ENCODE results near the gene KCNIP4.

Gene KCNIP4

GRCh38 chr4:21628116-21628670, 320.4 kb downstream of the KCNIP4 start:
- H3K4me3 ChIP-seq (ENCODE audit: low read depth, low read length): no peak overlapping the region
- TF ChIP-seq CTCF (IDR thresholded peaks at IDR 0.05; ENCODE audit: low read depth, low read length): no peak

DNA sequence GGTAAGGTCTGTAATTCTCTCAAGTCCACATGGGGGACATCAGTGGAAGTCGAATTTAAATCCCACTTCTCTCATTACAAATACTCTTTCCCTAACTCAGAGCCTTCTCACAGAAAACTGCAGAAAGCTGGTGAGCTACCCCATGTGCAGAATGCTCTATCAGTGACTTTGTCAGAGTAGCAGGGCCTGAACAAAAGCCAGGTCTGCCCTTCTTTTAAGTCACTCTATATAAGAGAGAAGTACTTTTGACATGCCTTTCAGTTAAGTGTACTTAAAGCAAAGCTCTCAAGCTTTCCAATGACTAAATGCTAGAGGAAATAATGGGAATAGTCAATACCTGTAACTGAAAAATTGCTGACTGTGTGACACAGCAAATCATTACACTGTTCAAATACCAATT, 323.1 kb downstream of the KCNIP4 start:
- TF ChIP-seq CTCF (IDR thresholded peaks at IDR 0.05; ENCODE audit: low read depth, low read length): no peak
- H3K4me3 ChIP-seq (ENCODE audit: low read depth, low read length): no peak overlapping the region

DNA sequence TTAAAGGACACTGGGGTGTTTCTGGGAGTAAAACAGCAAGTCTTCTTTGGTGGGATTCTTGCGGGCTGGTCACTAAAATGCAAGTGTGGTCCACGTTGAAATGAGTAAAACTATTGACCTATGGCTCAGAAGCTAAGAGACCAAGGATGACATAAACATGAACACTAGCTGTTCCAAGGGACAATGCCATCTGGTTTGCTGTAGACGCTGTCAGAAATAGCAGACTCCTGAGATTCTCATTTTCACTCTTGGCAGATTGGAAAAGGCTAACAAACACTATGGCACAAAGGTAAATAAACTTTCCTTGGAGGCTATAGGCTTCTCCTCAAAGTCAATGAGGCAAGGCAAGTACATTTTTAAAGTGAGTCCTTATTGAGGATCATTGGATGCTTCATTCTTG, 343.6 kb downstream of the KCNIP4 start:
- TF ChIP-seq CTCF (IDR thresholded peaks at IDR 0.05; ENCODE audit: low read depth, low read length): no peak

DNA sequence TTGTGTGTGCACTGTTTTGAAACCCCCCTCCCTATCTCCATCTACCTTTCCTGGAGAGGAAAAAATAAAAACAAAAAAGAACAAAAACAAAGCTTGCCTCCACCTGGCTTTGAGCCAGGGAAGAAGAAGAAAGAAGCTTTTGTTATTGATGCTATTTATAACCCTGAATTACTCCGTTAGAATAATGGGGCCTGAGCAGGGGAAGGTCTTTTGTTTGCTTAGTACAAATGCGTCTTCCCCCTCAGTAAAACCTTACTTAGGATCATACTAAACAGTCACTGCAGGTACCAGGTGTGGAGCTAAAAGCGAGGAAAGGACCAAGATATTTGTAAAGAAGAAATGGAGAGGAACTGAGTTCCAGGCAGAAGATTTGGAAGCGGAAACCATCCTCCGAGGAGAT, 352.1 kb downstream of the KCNIP4 start:
- no peak overlapping the region for H3K4me3 ChIP-seq (ENCODE audit: low read depth, low read length)
- TF ChIP-seq CTCF (IDR thresholded peaks at IDR 0.05; ENCODE audit: low read depth, low read length): no peak

More for the DNA sequence above, 343.6 kb downstream of the KCNIP4 start:
- H3K4me3 ChIP-seq (ENCODE audit: low read depth, low read length): no peak overlapping the region

DNA sequence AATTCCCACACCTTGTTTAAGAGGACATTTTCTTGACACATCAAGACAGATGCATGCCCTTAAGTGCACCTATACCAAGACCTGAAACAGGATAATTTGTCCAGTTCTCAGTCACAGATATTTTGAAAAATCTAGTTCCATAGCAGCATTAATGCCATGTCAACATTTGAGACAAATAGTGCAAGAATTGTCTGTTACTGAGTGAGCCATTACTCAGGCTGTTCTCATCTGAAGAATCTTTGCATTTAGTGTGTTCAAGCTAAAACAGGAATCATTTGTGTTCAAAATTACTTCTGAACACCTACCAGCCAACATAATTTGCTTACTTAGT, 354.9 kb downstream of the KCNIP4 start:
- TF ChIP-seq CTCF (IDR thresholded peaks at IDR 0.05; ENCODE audit: low read depth, low read length): no peak
- no peak overlapping the region for H3K4me3 ChIP-seq (ENCODE audit: low read depth, low read length)

DNA sequence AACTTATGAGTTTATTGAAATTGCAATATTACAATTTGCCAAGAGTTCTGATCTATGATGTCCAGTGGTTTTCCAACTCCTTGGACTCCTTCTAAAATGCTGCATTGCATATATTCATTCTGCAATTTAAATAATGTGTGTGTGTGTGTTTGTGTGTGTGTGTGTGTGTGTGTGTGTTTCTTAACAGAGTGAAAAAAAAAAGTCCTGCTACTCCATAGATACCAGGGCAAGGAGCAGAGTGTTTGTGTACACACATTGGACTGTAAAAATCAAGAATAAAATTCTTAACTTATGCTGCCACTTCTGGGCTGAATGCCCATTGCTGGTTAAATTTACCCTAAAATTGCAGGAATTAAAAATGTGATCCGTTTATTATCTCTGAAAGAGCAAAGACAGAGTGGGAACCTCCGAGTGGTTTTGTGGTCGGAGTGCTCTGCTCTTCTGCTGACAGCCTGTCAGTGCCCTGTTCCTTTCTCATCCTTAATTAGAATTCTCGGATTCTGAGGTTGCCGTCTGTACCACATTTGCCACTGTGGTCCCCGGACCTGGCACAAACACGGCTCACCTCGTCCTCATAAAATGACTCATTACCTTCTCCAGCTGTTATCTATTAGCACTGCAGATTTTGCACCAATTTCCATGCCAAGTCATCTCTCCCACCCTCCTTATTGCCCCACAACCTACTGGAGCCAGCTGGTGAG, 355.5 kb downstream of the KCNIP4 start:
- no peak overlapping the region for H3K4me3 ChIP-seq (ENCODE audit: low read depth, low read length)
- no peak for TF ChIP-seq CTCF (IDR thresholded peaks at IDR 0.05; ENCODE audit: low read depth, low read length)

GRCh38 chr4:21577056-21577455, 371.5 kb downstream of the KCNIP4 start:
- H3K4me3 ChIP-seq (ENCODE audit: low read depth, low read length): no peak overlapping the region

More at GRCh38 chr4:21577056-21577455, 371.5 kb downstream of the KCNIP4 start:
- TF ChIP-seq CTCF (IDR thresholded peaks at IDR 0.05; ENCODE audit: low read depth, low read length): no peak

All from WI38 (cell line).